PC-9 (cell line): ENCODE data around the gene HBZ. TPM values are rescaled to one million over a fixed set of nuclear protein-coding genes. Genes with fewer than 3 reads are reported as not detected.

Source experiments
- BruUV-seq: library from RNA; stranded (reverse); fragments of 400-500 nt; replicated peaks from 2 replicates; lab custom pipeline; 2021; lab: Mats Ljungman, UMichigan
- CTCF ChIA-PET: fragments of 300-600 bp; sonication (Branson Sonifier 250); formaldehyde crosslinking; loops from one replicate; lab custom pipeline; 2022; ENCODE audit warnings: antibody characterized with exemption; lab: Charles Lee
- POLR2A ChIA-PET: fragments of 300-600 bp; sonication (Branson Sonifier 250); formaldehyde crosslinking; loops from one replicate; lab custom pipeline; 2022; ENCODE audit warnings: antibody characterized with exemption; ENCODE audit not compliant: unreplicated experiment; lab: Charles Lee
- DNase-seq, 2 experiments: peaks; one replicate each; pipeline versions ENCODE4 v3.0.0 to v3.0.0-alpha.2; 2015 to 2022; ENCODE audit warnings: mixed read lengths in 1 of 2
- H2AFZ ChIP-seq: fragments of 200-600 bp; sonication (generic); 2 replicates; pipeline ENCODE4 v1.8.1; 2017; ENCODE audit warnings: antibody characterized with exemption
- H3F3A ChIP-seq: fragments of 200-600 bp; sonication (generic); 2 replicates; pipeline ENCODE4 v1.8.1; 2017; ENCODE audit warnings: antibody characterized with exemption, mild to moderate bottlenecking, low read depth; ENCODE audit not compliant: insufficient read depth
- H3K27ac ChIP-seq: fragments of 200-600 bp; sonication (generic); 2 replicates; pipeline ENCODE4 v1.6.1; 2016; ENCODE audit warnings: mixed run types
- H3K27me3 ChIP-seq: fragments of 200-600 bp; sonication (generic); 2 replicates; pipeline ENCODE4 v1.6.1; 2016; ENCODE audit warnings: low read depth, mixed run types; ENCODE audit not compliant: insufficient read depth
- H3K36me3 ChIP-seq: fragments of 200-600 bp; sonication (generic); 2 replicates; pipeline ENCODE4 v1.6.1; 2016; ENCODE audit warnings: low read depth, mixed run types
- H3K4me1 ChIP-seq: fragments of 200-600 bp; sonication (generic); replicated peaks from 2 replicates; pipeline ENCODE4 v1.6.1; 2016; ENCODE audit warnings: mixed run types; ENCODE audit not compliant: insufficient read depth
- H3K4me2 ChIP-seq: fragments of 200-600 bp; sonication (generic); 2 replicates; pipeline ENCODE4 v1.6.1; 2017; ENCODE audit warnings: mixed run types
- H3K4me3 ChIP-seq: fragments of 200-600 bp; sonication (generic); 2 replicates; pipeline ENCODE4 v1.6.1; 2016; ENCODE audit warnings: mixed run types
- H3K79me2 ChIP-seq: fragments of 200-600 bp; sonication (generic); 2 replicates; pipeline ENCODE4 v1.6.1; 2017; ENCODE audit warnings: low read depth, mixed run types
- H3K9me2 ChIP-seq: fragments of 200-600 bp; sonication (generic); 2 replicates; pipeline ENCODE4 v1.8.1; 2017; ENCODE audit warnings: mild to moderate bottlenecking; ENCODE audit not compliant: insufficient read depth
- H3K9me3 ChIP-seq: fragments of 200-600 bp; sonication (generic); 2 replicates; pipeline ENCODE4 v1.8.1; 2016; ENCODE audit warnings: low read depth; ENCODE audit not compliant: insufficient read depth
- H4K20me1 ChIP-seq: fragments of 200-600 bp; sonication (generic); 2 replicates; pipeline ENCODE4 v1.8.1; 2017; ENCODE audit not compliant: insufficient read depth
- EZH2 ChIP-seq: fragments of 200-600 bp; sonication (generic); IDR thresholded peaks from 2 replicates; pipeline ENCODE4 v1.8.0; 2017; ENCODE audit warnings: antibody characterized with exemption, low read depth
- intact Hi-C: fragments of 100-400 bp; cut with micrococcal nuclease; formaldehyde crosslinking; loops from one replicate; pipeline ENCODE4 v1.10.0; 2022; ENCODE audit not compliant: unreplicated experiment
- total RNA-seq: library from RNA; stranded (reverse); gene quantifications from 2 replicates; pipeline ENCODE4 v1.2.3, GENCODE V29; 2021
- TF ChIP-seq, protein P1 (sequence below): fragments of 200-600 bp; sonication (generic); conservative IDR thresholded peaks from 2 replicates; pipeline ENCODE4 v1.6.1; 2017; ENCODE audit warnings: mixed run types, antibody characterized with exemption, mild to moderate bottlenecking, moderate library complexity

HBZ gene
- total RNA-seq, 1 experiment from 2014 or later: not detected

GRCh38 chr16:166375-167121 lies 14.1 kb downstream of the HBZ start:
- H2AFZ ChIP-seq: no peak overlapping the region
- DNase-seq: no peak
- no peaks in the 10 kb centered on the region for H3K9me2 ChIP-seq
- no peak overlapping the region for H3K4me2 ChIP-seq
- no peaks in the 10 kb centered on the region for H3K36me3 ChIP-seq
- H3K4me1 ChIP-seq: no peaks in the 10 kb centered on the region
- POLR2A ChIA-PET: no interaction called here
- no peak overlapping the region for H3K27ac ChIP-seq
- no peak for TF ChIP-seq EZH2
- TF ChIP-seq, protein P1, sequence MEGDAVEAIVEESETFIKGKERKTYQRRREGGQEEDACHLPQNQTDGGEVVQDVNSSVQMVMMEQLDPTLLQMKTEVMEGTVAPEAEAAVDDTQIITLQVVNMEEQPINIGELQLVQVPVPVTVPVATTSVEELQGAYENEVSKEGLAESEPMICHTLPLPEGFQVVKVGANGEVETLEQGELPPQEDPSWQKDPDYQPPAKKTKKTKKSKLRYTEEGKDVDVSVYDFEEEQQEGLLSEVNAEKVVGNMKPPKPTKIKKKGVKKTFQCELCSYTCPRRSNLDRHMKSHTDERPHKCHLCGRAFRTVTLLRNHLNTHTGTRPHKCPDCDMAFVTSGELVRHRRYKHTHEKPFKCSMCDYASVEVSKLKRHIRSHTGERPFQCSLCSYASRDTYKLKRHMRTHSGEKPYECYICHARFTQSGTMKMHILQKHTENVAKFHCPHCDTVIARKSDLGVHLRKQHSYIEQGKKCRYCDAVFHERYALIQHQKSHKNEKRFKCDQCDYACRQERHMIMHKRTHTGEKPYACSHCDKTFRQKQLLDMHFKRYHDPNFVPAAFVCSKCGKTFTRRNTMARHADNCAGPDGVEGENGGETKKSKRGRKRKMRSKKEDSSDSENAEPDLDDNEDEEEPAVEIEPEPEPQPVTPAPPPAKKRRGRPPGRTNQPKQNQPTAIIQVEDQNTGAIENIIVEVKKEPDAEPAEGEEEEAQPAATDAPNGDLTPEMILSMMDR: no peak
- no peaks in the 10 kb centered on the region for H3K79me2 ChIP-seq
- intact Hi-C loops: no loop called here
- BruUV-seq: no TSS peak
- CTCF ChIA-PET: no interaction called here
- peaks cover 6% of the 10 kb centered on the region; the same call in 1 of the 2 replicates for H3F3A ChIP-seq
- no peaks in the 10 kb centered on the region for H4K20me1 ChIP-seq
- no peaks in the 10 kb centered on the region for H3K9me3 ChIP-seq
- no peak overlapping the region for H3K4me3 ChIP-seq
- peaks cover 14% of the 10 kb centered on the region for H3K27me3 ChIP-seq

DNA sequence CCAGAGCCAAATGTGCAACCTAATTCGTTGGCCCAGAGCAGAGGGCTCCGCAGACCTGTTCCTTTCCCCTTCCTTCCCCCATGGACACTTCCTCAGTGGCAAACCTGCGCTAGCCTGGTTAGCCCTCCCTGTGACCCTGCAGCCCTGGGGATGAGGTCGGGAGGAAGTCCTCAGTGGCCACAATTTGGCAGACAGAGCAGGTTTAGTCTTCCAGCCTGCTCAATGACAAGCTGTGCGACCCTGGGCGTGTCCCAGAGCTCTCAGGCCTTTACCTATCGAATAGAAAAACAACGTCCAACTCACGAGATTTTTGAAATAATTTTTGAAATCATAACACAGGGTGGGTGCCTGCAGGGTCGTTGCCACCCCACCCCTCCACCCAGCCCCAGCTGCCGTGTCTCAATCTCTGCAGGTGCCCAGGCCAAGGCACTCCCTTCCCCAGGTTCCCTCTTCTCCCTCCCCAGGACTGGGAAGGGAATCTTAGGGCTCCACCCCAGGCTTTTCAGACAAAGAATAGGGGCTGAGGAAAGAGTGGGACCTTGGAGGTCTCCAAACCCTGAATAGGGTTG lies 14.8 kb downstream of the HBZ start:
- Histone ChIP-seq H3K9me3 (no peaks in the 10 kb centered on the region), H3K4me1 (no peaks in the 10 kb centered on the region), H2AFZ (no peak overlapping the region), H3K27ac (no peak overlapping the region), H3K4me2 (no peak overlapping the region), H3K9me2 (no peaks in the 10 kb centered on the region), H4K20me1 (no peaks in the 10 kb centered on the region), H3K27me3 (peaks cover 14% of the 10 kb centered on the region), H3K79me2 (no peaks in the 10 kb centered on the region), H3K4me3 (no peak overlapping the region), H3F3A (peaks cover 6% of the 10 kb centered on the region; the same call in 1 of the 2 replicates), H3K36me3 (no peaks in the 10 kb centered on the region)
- POLR2A ChIA-PET: no interaction called here
- intact Hi-C loops: no loop called here
- no peak for DNase-seq
- no TSS peak for BruUV-seq
- CTCF ChIA-PET: no interaction called here
- TF ChIP-seq, protein P1: no peak
- TF ChIP-seq EZH2: no peak

- Histone ChIP-seq H3K4me2 (no peak overlapping the region), H3K79me2 (no peaks in the 10 kb centered on the region), H3K27ac (no peak overlapping the region), H3F3A (peaks cover 6% of the 10 kb centered on the region; the same call in 1 of the 2 replicates), H3K4me1 (no peaks in the 10 kb centered on the region), H3K4me3 (no peak overlapping the region), H3K27me3 (peaks cover 10% of the 10 kb centered on the region; the same call in 1 of the 2 replicates), H3K9me3 (no peaks in the 10 kb centered on the region), H3K36me3 (no peaks in the 10 kb centered on the region), H3K9me2 (no peaks in the 10 kb centered on the region), H2AFZ (no peak overlapping the region), H4K20me1 (no peaks in the 10 kb centered on the region)
- POLR2A ChIA-PET: no interaction called here
- CTCF ChIA-PET: interaction anchor here (0.6 kb wide), 1 partner anchor 59 kb away, joined by 4 read pairs; no protein-coding TSS in a partner anchor
- intact Hi-C loops: no loop called here
- no TSS peak for BruUV-seq
- DNase-seq: no peak
- TF ChIP-seq EZH2: no peak
- TF ChIP-seq, protein P1: no peak
Observed at GRCh38 chr16:168424-168823, 16.0 kb downstream of the HBZ start.
